ENCODE data around the gene ATP1B2.

The ATP1B2 gene

DNA sequence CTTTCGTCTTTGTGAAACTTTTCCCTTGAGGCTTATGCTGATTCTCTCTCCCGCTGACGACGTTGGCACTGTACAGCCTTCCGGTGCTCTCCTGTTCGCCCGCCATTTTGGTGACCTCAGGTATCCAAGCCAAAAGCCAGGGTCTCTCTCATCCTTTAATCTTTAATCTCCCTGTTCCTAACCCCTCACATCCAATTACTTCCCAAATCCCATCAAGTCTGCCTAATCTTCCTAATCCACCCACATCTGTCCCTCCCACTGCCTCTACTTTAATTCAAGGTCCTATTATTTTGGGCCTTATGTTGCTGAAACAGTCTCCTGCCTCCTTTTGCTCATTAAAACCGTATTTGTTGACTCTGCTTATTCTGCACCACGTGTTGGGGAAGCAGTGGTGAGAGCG is 44.9 kb downstream of the ATP1B2 start:
- Histone ChIP-seq H3K36me3 (peaks cover 84% of the 10 kb centered on the region), H3K9me3 (no peaks in the 10 kb centered on the region), H3K27ac (no peak overlapping the region), H3K9ac (no peak overlapping the region), H3K4me2 (no peak overlapping the region), H3K4me1 (peaks cover 13% of the 10 kb centered on the region), H4K20me1 (no peaks in the 10 kb centered on the region), H3K4me3 (no peak overlapping the region), H3K27me3 (no peaks in the 10 kb centered on the region)
- no peak for TF ChIP-seq Cebpa-rat (IDR thresholded peaks at IDR 0.05)

- H3K36me3 ChIP-seq: peaks cover 86% of the 10 kb centered on the region
- no peaks in the 10 kb centered on the region for H3K9me3 ChIP-seq
- H3K4me1 ChIP-seq: peaks cover 11% of the 10 kb centered on the region
- H3K9ac ChIP-seq: no peak overlapping the region
- H3K4me3 ChIP-seq: no peak overlapping the region
- H3K27ac ChIP-seq: no peak overlapping the region
- no peak overlapping the region for H3K4me2 ChIP-seq
- H4K20me1 ChIP-seq: peaks cover 18% of the 10 kb centered on the region; the same call in 1 of the 2 replicates
- H3K27me3 ChIP-seq: peaks cover 5% of the 10 kb centered on the region
- no peak for TF ChIP-seq Cebpa-rat (IDR thresholded peaks at IDR 0.05)
These were observed 47.3 kb downstream of the ATP1B2 start for GRCh38 chr17:7697828-7698588.

DNA sequence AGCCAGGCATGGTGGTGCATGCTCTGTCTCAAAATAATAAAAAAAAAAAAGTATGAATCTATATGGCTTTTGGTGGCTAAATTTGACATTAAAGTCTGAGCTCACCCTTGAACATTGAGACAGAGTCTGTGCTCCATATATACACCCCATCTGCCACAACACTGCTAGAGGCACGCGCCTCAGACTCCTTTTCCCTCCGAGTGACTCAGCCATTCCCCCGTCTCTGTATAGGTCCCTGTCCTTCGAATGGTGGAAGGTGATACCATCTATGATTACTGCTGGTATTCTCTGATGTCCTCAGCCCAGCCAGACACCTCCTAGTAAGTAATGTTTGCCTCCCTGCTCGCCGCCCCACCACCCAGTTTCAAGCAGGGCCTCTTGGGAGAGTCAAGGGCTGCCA is 49.8 kb downstream of the ATP1B2 start:
- peaks cover 40% of the 10 kb centered on the region for H4K20me1 ChIP-seq
- H3K27ac ChIP-seq: no peak overlapping the region
- TF ChIP-seq Cebpa-rat (IDR thresholded peaks at IDR 0.05): no peak
- H3K9me3 ChIP-seq: no peaks in the 10 kb centered on the region
- peaks cover 68% of the 10 kb centered on the region for H3K36me3 ChIP-seq
- H3K9ac ChIP-seq: no peak overlapping the region
- peaks cover 30% of the 10 kb centered on the region for H3K27me3 ChIP-seq
- no peak overlapping the region for H3K4me3 ChIP-seq
- H3K4me2 ChIP-seq: no peak overlapping the region
- H3K4me1 ChIP-seq: peaks cover 11% of the 10 kb centered on the region

DNA sequence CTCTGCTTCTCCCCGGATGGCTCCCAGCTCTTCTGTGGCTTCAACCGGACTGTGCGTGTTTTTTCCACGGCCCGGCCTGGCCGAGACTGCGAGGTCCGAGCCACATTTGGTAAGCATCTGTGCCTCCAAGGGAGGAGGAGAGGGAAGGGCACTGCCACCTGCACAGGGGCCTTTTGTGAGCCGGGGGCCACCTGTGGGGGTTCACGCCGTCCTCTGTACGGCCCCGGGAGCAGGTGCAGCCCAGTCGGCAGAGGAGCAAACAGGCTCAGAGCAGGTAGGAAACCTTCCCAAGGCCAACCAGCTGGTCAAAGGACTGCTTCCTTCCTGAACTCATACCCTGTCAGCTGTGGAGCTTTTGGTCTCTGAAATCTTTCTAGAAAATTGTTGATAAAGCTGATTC is 51.0 kb downstream of the ATP1B2 start:
- Histone ChIP-seq H4K20me1 (peaks cover 52% of the 10 kb centered on the region), H3K27ac (no peak overlapping the region), H3K27me3 (peaks cover 42% of the 10 kb centered on the region), H3K36me3 (peaks cover 60% of the 10 kb centered on the region), H3K4me2 (no peak overlapping the region), H3K4me3 (no peak overlapping the region), H3K9ac (no peak overlapping the region), H3K4me1 (peaks cover 18% of the 10 kb centered on the region), H3K9me3 (no peaks in the 10 kb centered on the region)
- no peak for TF ChIP-seq Cebpa-rat (IDR thresholded peaks at IDR 0.05)

GRCh38 chr17:7702776-7703175 is 52.0 kb downstream of the ATP1B2 start:
- Histone ChIP-seq H3K4me2 (no peak overlapping the region), H3K4me1 (peaks cover 18% of the 10 kb centered on the region), H3K9ac (no peak overlapping the region), H3K9me3 (no peaks in the 10 kb centered on the region), H3K27ac (no peak overlapping the region), H3K27me3 (peaks cover 52% of the 10 kb centered on the region), H3K4me3 (no peak overlapping the region), H4K20me1 (peaks cover 62% of the 10 kb centered on the region), H3K36me3 (peaks cover 50% of the 10 kb centered on the region)
- no peak for TF ChIP-seq Cebpa-rat (IDR thresholded peaks at IDR 0.05)

DNA sequence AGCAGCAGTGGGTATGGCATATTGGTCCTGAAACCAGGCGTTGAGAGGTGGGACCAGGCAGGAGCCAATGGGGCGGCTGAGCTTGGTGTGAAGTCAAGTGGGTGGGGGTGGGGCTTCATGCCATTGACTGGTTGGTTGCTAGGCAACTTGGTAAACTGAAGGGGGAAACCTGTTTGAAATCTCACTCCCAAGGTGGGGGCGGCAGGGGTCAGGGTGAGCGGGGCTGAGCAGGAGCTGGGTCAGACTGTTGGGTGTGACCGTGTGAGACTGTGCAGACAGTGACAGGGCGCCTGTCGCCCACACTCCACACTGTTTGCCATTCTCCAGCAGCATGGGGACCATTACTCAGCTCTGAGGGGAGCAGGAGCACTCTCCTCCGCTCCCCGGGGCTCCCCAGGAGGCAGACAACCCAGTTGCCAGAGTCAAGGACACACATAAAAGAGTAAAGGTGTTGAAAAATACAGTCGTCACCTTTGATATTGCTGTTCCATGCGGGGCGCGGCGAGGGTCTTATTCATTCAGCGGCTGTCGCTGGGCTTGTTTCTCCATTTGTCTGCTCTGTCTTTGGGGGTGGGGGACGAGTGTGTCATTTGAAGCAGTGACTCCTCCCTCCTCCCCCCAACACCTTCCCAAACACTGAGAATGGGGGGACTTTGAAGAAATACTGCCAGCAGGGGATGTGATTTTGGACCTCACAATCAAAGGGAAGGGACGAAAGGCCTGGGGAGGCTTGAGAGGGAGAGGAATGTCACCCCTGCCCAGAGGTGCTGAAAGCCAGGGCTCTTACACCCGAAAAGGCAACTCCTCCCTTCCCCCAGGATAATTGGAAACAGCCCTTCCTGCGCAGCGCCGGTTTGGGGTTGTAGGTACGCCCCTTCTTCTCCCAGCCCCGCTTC is 53.1 kb downstream of the ATP1B2 start:
- Histone ChIP-seq H3K9me3 (no peaks in the 10 kb centered on the region), H3K36me3 (peaks cover 42% of the 10 kb centered on the region), H3K9ac (no peak overlapping the region), H4K20me1 (peaks cover 62% of the 10 kb centered on the region), H3K4me3 (no peak overlapping the region), H3K27ac (no peak overlapping the region), H3K4me2 (0 out of 2 replicates have a peak overlapping the region, but pooled peaks have one; percentile 73), H3K4me1 (peaks cover 18% of the 10 kb centered on the region), H3K27me3 (peaks cover 60% of the 10 kb centered on the region)
- TF ChIP-seq Cebpa-rat (IDR thresholded peaks at IDR 0.05): no peak

DNA sequence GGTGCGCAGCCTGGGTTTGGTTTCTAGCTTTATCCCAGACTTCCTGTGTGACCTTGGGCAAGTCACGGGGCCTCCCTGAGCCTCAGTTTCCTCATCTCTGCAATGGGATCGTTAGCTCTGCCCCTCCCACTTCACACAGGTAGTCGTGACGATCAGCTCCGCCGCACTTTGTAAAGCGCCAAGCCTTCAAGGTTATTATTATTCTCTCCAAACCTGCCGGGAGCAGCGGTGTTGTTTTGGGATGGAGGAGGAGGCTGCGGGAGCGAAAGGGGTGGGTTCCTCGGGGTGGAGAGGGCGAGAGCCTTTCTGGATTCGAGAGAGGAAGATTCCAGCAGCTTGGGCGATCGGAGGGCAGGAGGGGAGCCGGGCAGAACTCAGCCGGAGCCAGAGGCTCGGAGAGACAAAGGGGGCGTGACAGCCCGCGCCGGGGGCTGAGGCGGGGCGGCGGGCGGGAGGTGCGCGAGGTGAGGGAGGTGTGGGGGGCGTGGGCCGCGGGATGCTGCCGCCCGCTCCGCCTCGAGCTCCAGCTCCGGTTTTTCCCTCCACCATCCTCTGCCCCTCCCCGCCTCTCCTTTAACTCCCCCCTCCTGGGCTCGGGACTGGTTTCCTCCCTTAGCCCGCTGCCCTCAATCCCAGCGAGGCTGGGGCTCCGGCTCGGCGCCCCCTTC is 54.0 kb downstream of the ATP1B2 start, which contains the start of gene EFNB3:
EFNB3 (plus strand) TSS at position 602 of the 668 bp plus-strand sequence. CDS start 397 bp downstream, outside the sequence.
- peak within 1 kb of the TSS; percentile 73 for H3K4me2 ChIP-seq

GRCh38 chr17:7705269-7706255 is 54.8 kb downstream of the ATP1B2 start:
- TF ChIP-seq Cebpa-rat (IDR thresholded peaks at IDR 0.05): no peak
- H3K4me1 ChIP-seq: peaks cover 28% of the 10 kb centered on the region
- H3K9ac ChIP-seq: no peak overlapping the region
- H3K4me3 ChIP-seq: peak overlapping the region; percentile 59
- H3K9me3 ChIP-seq: no peaks in the 10 kb centered on the region
- H3K27ac ChIP-seq: no peak overlapping the region
- H3K36me3 ChIP-seq: peaks cover 29% of the 10 kb centered on the region
- H3K4me2 ChIP-seq: peak overlapping the region; percentile 73
- peaks cover 62% of the 10 kb centered on the region for H4K20me1 ChIP-seq
- H3K27me3 ChIP-seq: peaks cover 60% of the 10 kb centered on the region

More for the DNA sequence above, 54.0 kb downstream of the ATP1B2 start, which contains the start of gene EFNB3:
- no peak within 1 kb of the TSS for H3K27ac ChIP-seq
- H3K27me3 ChIP-seq: peaks cover 60% of the 10 kb centered on the region
- peaks cover 37% of the 10 kb centered on the region for H3K36me3 ChIP-seq
- no peak for TF ChIP-seq Cebpa-rat (IDR thresholded peaks at IDR 0.05)
- H3K9me3 ChIP-seq: no peaks in the 10 kb centered on the region
- H3K4me3 ChIP-seq: peak within 1 kb of the TSS; percentile 59
- no peak within 1 kb of the TSS for H3K9ac ChIP-seq
- peaks cover 21% of the 10 kb centered on the region for H3K4me1 ChIP-seq
- peaks cover 62% of the 10 kb centered on the region for H4K20me1 ChIP-seq

Data from BLaER1 (cell line).